K562 (cell line): ENCODE data around the gene ANO1. TPM values are rescaled to one million over a fixed set of nuclear protein-coding genes. Genes with fewer than 3 reads are reported as not detected.

Experiments used
- ATAC-seq: fragments of 200-7000 bp; cut with Tn5 transposase; 3 replicates; pipeline ENCODE4 v1.9.1; 2020; ENCODE audit warnings: moderate library complexity
- BruUV-seq: library from RNA; stranded (reverse); fragments of 400-500 nt; replicated peaks from 2 replicates; lab custom pipeline; 2021; lab: Mats Ljungman, UMichigan
- CTCF ChIA-PET: fragments of 300-600 bp; formaldehyde crosslinking; extraction: SDS; loops from one replicate; lab custom pipeline; 2021; ENCODE audit warnings: low intra/inter-chr PET ratio; lab: Yijun Ruan, JAX
- POLR2A ChIA-PET: fragments of 300-600, 350-650 bp; sonication (Branson Sonifier 250); formaldehyde crosslinking; extraction: SDS; loops from one replicate; lab custom pipeline; 2021; ENCODE audit warnings: antibody characterized with exemption, inconsistent platforms; lab: Yijun Ruan, JAX
- DNase-seq, 4 experiments: peaks; one replicate each; pipeline versions ENCODE4 v3.0.0 to v3.0.0-alpha.2; 2011 to 2018; ENCODE audit warnings: low spot score in 3 of 4, mixed read lengths in 3 of 4; ENCODE audit errors: extremely low read depth in 1 of 4
- FAIRE-seq: peaks from 2 replicates; lab custom pipeline; 2011; peaks lifted over from hg19 to GRCh38; lab: Jason Lieb, UNC
- H2AFZ ChIP-seq: 2 replicates; pipeline ENCODE4 v1.6.0; 2011; ENCODE audit warnings: low read depth, low read length, control low read depth, inconsistent platforms
- H3K27ac ChIP-seq: fragments of 200-600 bp; 3 replicates; pipeline ENCODE4 v1.8.0; 2011; ENCODE audit warnings: low read depth, mild to moderate bottlenecking, control low read depth, inconsistent platforms, low read length, moderate library complexity, mixed read lengths; ENCODE audit errors: extremely low read depth
- H3K27me3 ChIP-seq, 2 experiments: fragments of 300-600 bp in 1 of 2; 2 replicates in 1 of 2; 3 replicates in 1 of 2; pipeline versions ENCODE4 v1.6.0 to v1.8.0; 2011; ENCODE audit warnings: inconsistent platforms in 2 of 2, low read length in 2 of 2, mild to moderate bottlenecking in 1 of 2, mixed read lengths in 1 of 2, moderate library complexity in 1 of 2; ENCODE audit not compliant: control insufficient read depth in 2 of 2, insufficient read depth in 2 of 2
- H3K36me3 ChIP-seq: fragments of 300-600 bp; 3 replicates; pipeline ENCODE4 v1.8.0; 2011; ENCODE audit warnings: mild to moderate bottlenecking, low read length, inconsistent platforms; ENCODE audit not compliant: control insufficient read depth, insufficient read depth
- H3K4me1 ChIP-seq, 2 experiments: fragments of 200-600 bp in 1 of 2; replicated peaks in 1 of 2; 2 replicates in 1 of 2; 3 replicates in 1 of 2; pipeline versions ENCODE4 v1.5.1 to v1.8.0; 2011; ENCODE audit warnings: inconsistent platforms in 2 of 2, low read length in 2 of 2, mild to moderate bottlenecking in 1 of 2, mixed read lengths in 1 of 2, moderate library complexity in 1 of 2; ENCODE audit not compliant: control insufficient read depth in 2 of 2, insufficient read depth in 2 of 2
- H3K4me2 ChIP-seq: 2 replicates; pipeline ENCODE4 v1.6.1; 2011; ENCODE audit warnings: low read length, control low read depth, inconsistent platforms, mixed read lengths; ENCODE audit not compliant: insufficient read depth
- H3K4me3 ChIP-seq: fragments of 200-600 bp; sonication (generic), shearing (Covaris generic); 2 replicates; pipeline ENCODE4 v1.5.1; 2016; ENCODE audit warnings: control low read depth, inconsistent platforms
- H3K79me2 ChIP-seq: fragments of 200-600 bp; 3 replicates; pipeline ENCODE4 v1.8.0; 2011; ENCODE audit warnings: low read length, inconsistent platforms; ENCODE audit not compliant: control insufficient read depth, insufficient read depth
- H3K9ac ChIP-seq, 2 experiments: 2 replicates each; pipeline versions ENCODE4 v1.6.0 to v1.6.1; 2011; ENCODE audit warnings: low read depth in 2 of 2, low read length in 2 of 2, control low read depth in 1 of 2, inconsistent platforms in 1 of 2, mild to moderate bottlenecking in 1 of 2, mixed read lengths in 1 of 2; ENCODE audit not compliant: insufficient read depth in 1 of 2
- H3K9me1 ChIP-seq: one replicate; pipeline ENCODE4 v1.6.0; 2011; ENCODE audit warnings: inconsistent platforms, mild to moderate bottlenecking, low read length, moderate library complexity; ENCODE audit not compliant: control insufficient read depth, insufficient read depth
- H3K9me3 ChIP-seq: replicated peaks from 2 replicates; pipeline ENCODE4 v1.5.1; 2011; ENCODE audit warnings: low read depth, low read length, inconsistent platforms; ENCODE audit not compliant: control insufficient read depth, insufficient read depth
- H4K20me1 ChIP-seq: replicated peaks from 2 replicates; pipeline ENCODE4 v1.6.1; 2011; ENCODE audit warnings: low read length, inconsistent platforms, mixed read lengths; ENCODE audit not compliant: control insufficient read depth, insufficient read depth
- CBX3 ChIP-seq, 2 experiments: IDR thresholded peaks; 1 replicate in 1 of 2; 2 replicates in 1 of 2; pipeline ENCODE4 v1.6.1; 2012; ENCODE audit warnings: inconsistent platforms in 2 of 2, low read length in 2 of 2, borderline replicate concordance in 1 of 2, control low read depth in 1 of 2
- MTA3 ChIP-seq: fragments of 450-650 bp; formaldehyde crosslinking; IDR thresholded peaks from 2 replicates; pipeline ENCODE4 v1.6.1; 2017; ENCODE audit warnings: mild to moderate bottlenecking, borderline replicate concordance
- NCOA6 ChIP-seq: fragments of 450-650 bp; IDR thresholded peaks from 2 replicates; pipeline ENCODE4 v1.6.1; 2017; ENCODE audit warnings: mild to moderate bottlenecking
- NFYB ChIP-seq: IDR thresholded peaks from 2 replicates; pipeline ENCODE4 v1.6.1; 2011; ENCODE audit warnings: mild to moderate bottlenecking, moderate library complexity; ENCODE audit not compliant: insufficient read length; ENCODE audit errors: extremely low read depth
- NRF1 ChIP-seq, 2 experiments: fragments of 450-650 bp; IDR thresholded peaks in 1 of 2; conservative IDR thresholded peaks in 1 of 2; 2 replicates each; pipeline ENCODE4 v1.6.1; 2014; ENCODE audit warnings: mild to moderate bottlenecking in 2 of 2
- RAD21 ChIP-seq, 2 experiments: fragments of 250-450 bp in 1 of 2; fragments of 450-650 bp in 1 of 2; sonication (Bioruptor Pico) in 1 of 2; formaldehyde crosslinking in 1 of 2; IDR thresholded peaks in 1 of 2; conservative IDR thresholded peaks in 1 of 2; 2 replicates each; pipeline versions ENCODE4 v1.4.0 to v1.8.0; 2020 to 2022; ENCODE audit warnings: mild to moderate bottlenecking in 2 of 2, moderate library complexity in 1 of 2
- SP1 ChIP-seq: sonication (generic); formaldehyde crosslinking; IDR thresholded peaks from 2 replicates; pipeline ENCODE4 v1.8.1; 2022; ENCODE audit warnings: mild to moderate bottlenecking, missing genetic modification reagents
- TAF15 ChIP-seq: fragments of 200-400 bp; formaldehyde crosslinking; IDR thresholded peaks from 2 replicates; pipeline ENCODE4 v1.6.1; 2017; ENCODE audit warnings: mild to moderate bottlenecking, low read depth, low read length, moderate library complexity
- THAP7 ChIP-seq: fragments of 250-450 bp; sonication (Bioruptor Pico); IDR thresholded peaks from 2 replicates; pipeline ENCODE4 v1.5.0; 2021
- VEZF1 ChIP-seq: fragments of 200-800 bp; sonication (Bioruptor generic); IDR thresholded peaks from 2 replicates; pipeline ENCODE4 v1.6.1; 2017; ENCODE audit warnings: missing genetic modification characterization, missing compliant biosample characterization
- ZNF134 ChIP-seq: fragments of 250-450 bp; sonication (Bioruptor Pico); conservative IDR thresholded peaks from 2 replicates; pipeline ENCODE4 v1.4.0; 2020
- ZNF316 ChIP-seq: fragments of 450-650 bp; IDR thresholded peaks from 2 replicates; pipeline ENCODE4 v1.6.1; 2016
- ZNF717 ChIP-seq: fragments of 250-450 bp; sonication (Bioruptor Pico); IDR thresholded peaks from 2 replicates; pipeline ENCODE4 v1.5.0; 2021
- WGBS: fragments of 100-300 bp; shearing (Covaris generic); methylation state at CpG from one replicate; pipeline ENCODE4 v1.1.6; 2016; ENCODE audit warnings: low coverage, mixed read lengths; ENCODE audit not compliant: insufficient coverage; ENCODE audit errors: missing lambda C conversion rate; 5-methylcytosine and 5-hydroxymethylcytosine counted together
- in situ Hi-C: fragments of 300-500 bp; cut with MboI; formaldehyde crosslinking; loops from 4 replicates; pipeline ENCODE4 v1.15.0; 2018; ENCODE audit warnings: inconsistent platforms, mixed read lengths
- intact Hi-C: fragments of 100-400 bp; cut with micrococcal nuclease; formaldehyde crosslinking; loops from 2 replicates; pipeline ENCODE4 v1.14.2; 2022
- polyA plus RNA-seq, 8 experiments: library from polyadenylated mRNA; depleted of rRNA in 4 of 8; stranded (reverse) in 5 of 8; unstranded in 3 of 8; fragments of >200 nt; fragmentation: Nextera tagmentation in 2 of 8; fragmentation: Illumina TruSeq in 1 of 8; extraction: Ambion mirVana in 2 of 8; extraction: Trizol in 1 of 8; gene quantifications; 2 replicates each; pipeline versions ENCODE4 v1.2.1 to v1.2.3, GENCODE V29; 2011 to 2014; ENCODE audit warnings: inconsistent platforms in 1 of 8, missing spikeins in 1 of 8
- total RNA-seq, 7 experiments: library from RNA; depleted of rRNA in 6 of 7; stranded (reverse); fragments of >200 nt in 6 of 7; fragmentation: Illumina TruSeq in 2 of 7; extraction: Trizol in 2 of 7; gene quantifications; 2 replicates each; pipeline versions ENCODE4 v1.2.1 to v1.2.3, GENCODE V29; 2011 to 2021; ENCODE audit warnings: low replicate concordance in 1 of 7
- TF ChIP-seq, protein P1 (sequence below), 2 experiments: IDR thresholded peaks; 2 replicates each; pipeline ENCODE4 v1.6.1; 2012; ENCODE audit warnings: improper control_type of control experiment in 2 of 2, low read depth in 2 of 2, low read length in 2 of 2, borderline replicate concordance in 1 of 2
- TF ChIP-seq, protein P2 (sequence below): fragments of 450-650 bp; formaldehyde crosslinking; IDR thresholded peaks from 2 replicates; pipeline ENCODE4 v1.4.0; 2020; ENCODE audit warnings: mild to moderate bottlenecking, moderate library complexity

ANO1 gene
- total and polyA plus RNA-seq, 9 of the 15 experiments (the other 6 are each of a cell fraction or from before 2014, with no cell fraction given) = not detected

DNA sequence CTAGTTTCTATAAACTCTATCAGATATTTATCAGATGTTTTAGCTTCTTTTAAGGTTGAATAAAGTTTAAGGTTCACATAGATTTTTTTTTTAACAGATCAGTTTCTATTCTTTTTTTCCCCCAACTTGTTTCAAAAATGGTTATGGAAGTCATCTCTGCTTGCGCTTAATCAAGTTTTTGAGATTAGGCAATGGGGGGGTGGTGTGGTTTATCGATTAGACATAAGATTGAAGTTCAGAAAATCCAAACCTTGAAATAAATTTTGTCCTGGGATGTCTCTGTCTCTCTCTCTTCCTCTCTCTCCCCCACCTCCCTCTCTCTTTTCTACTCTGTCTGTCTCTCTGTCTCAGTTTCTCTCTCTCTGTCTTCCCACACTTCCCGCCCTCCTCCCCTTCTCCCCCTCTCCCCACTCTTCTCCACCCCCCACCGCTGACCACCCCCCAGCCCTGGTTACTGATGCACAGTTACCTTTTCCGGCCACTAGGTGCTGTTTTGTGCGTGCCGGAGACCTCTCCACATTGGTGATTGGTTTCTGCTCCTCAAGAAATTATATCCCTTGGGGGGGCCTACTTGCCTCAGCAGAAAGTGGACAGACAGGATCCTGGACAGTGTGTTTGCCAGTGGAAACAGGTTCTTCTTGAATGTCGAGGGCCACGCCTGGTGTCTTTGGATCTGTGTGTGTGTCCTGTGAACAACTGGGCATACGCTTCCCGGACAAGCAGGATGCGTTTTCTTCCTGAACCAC, 29.7 kb upstream of the ANO1 start:
- no peak overlapping the region for H3K4me3 ChIP-seq
- WGBS = 11% methylated on average over 10 of the region's 12 CpGs
- ATAC-seq (peak; percentile 79), DNase-seq (peak; percentile 19 to 72 (median 64)), FAIRE-seq (no peak)
- CTCF ChIA-PET = no interaction called here
- no peaks in the 10 kb centered on the region for H3K9me3 ChIP-seq
- in situ Hi-C loops = no loop called here
- no peaks in the 10 kb centered on the region for H3K9me1 ChIP-seq
- no peaks in the 10 kb centered on the region for H3K36me3 ChIP-seq
- no peaks in the 10 kb centered on the region; the same call in 1 of the 2 replicates for H4K20me1 ChIP-seq
- intact Hi-C loops = no loop called here
- H3K27ac ChIP-seq = no peak overlapping the region
- BruUV-seq = no TSS peak
- no peaks in the 10 kb centered on the region for H3K79me2 ChIP-seq
- no peak overlapping the region for H2AFZ ChIP-seq
- peaks cover 0 to 16% of the 10 kb centered on the region in 2 experiments; a peak in 2 of 5 replicates for H3K27me3 ChIP-seq
- H3K9ac ChIP-seq = no peak overlapping the region
- H3K4me1 ChIP-seq = no peaks in the 10 kb centered on the region
- H3K4me2 ChIP-seq = no peak overlapping the region
- POLR2A ChIA-PET = interaction anchor here (0.6 kb wide), 1 partner anchor 99 kb away, joined by 3 read pairs; no protein-coding TSS in a partner anchor
- TF ChIP-seq VEZF1 (peak; percentile 42), ZNF316 (no peak), ZNF134 (CRISPR knock-in tag) (no peak), SP1 (no peak), THAP7 (CRISPR knock-in tag) (no peak), NRF1 (conservative IDR thresholded peaks at IDR 0.05 in 1 of 2, IDR thresholded peaks at IDR 0.05 in 1 of 2) (no peak), MTA3 (no peak), CBX3 (IDR thresholded peaks at IDR 0.05; ENCODE audit: borderline replicate concordance in 1 of 2, low read length in 2 of 2) (no peak), NCOA6 (no peak), RAD21 (CRISPR knock-in tag; conservative IDR thresholded peaks at IDR 0.05 in 1 of 2, IDR thresholded peaks at IDR 0.05 in 1 of 2) (peak in 1 of 2 experiments; percentile 10; a peak in 1 of 4 replicates), ZNF717 (CRISPR knock-in tag) (no peak), TAF15 (no peak), NFYB (no peak)
- TF ChIP-seq, protein P1, sequence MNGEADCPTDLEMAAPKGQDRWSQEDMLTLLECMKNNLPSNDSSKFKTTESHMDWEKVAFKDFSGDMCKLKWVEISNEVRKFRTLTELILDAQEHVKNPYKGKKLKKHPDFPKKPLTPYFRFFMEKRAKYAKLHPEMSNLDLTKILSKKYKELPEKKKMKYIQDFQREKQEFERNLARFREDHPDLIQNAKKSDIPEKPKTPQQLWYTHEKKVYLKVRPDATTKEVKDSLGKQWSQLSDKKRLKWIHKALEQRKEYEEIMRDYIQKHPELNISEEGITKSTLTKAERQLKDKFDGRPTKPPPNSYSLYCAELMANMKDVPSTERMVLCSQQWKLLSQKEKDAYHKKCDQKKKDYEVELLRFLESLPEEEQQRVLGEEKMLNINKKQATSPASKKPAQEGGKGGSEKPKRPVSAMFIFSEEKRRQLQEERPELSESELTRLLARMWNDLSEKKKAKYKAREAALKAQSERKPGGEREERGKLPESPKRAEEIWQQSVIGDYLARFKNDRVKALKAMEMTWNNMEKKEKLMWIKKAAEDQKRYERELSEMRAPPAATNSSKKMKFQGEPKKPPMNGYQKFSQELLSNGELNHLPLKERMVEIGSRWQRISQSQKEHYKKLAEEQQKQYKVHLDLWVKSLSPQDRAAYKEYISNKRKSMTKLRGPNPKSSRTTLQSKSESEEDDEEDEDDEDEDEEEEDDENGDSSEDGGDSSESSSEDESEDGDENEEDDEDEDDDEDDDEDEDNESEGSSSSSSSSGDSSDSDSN (IDR thresholded peaks at IDR 0.05; ENCODE audit: borderline replicate concordance in 1 of 2, low read depth in 2 of 2, low read length in 2 of 2) = no peak
- TF ChIP-seq, protein P2, sequence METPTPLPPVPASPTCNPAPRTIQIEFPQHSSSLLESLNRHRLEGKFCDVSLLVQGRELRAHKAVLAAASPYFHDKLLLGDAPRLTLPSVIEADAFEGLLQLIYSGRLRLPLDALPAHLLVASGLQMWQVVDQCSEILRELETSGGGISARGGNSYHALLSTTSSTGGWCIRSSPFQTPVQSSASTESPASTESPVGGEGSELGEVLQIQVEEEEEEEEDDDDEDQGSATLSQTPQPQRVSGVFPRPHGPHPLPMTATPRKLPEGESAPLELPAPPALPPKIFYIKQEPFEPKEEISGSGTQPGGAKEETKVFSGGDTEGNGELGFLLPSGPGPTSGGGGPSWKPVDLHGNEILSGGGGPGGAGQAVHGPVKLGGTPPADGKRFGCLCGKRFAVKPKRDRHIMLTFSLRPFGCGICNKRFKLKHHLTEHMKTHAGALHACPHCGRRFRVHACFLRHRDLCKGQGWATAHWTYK (CRISPR knock-in tag) = no peak
